ENCODE data around the gene APOBEC3F. TPM values are rescaled to one million over a fixed set of nuclear protein-coding genes. Genes with fewer than 3 reads are reported as not detected.
A peak's percentile ranks its signal among the peaks of the same experiment; 100 is the strongest.
"Not testable (repeated sequence)": the region's sequence is repeated elsewhere in the genome, so short reads cannot be mapped to it uniquely, and the experiment has no call there.

APOBEC3F gene
- total RNA-seq, 1 experiment from 2014 or later: 4.8 TPM

DNA sequence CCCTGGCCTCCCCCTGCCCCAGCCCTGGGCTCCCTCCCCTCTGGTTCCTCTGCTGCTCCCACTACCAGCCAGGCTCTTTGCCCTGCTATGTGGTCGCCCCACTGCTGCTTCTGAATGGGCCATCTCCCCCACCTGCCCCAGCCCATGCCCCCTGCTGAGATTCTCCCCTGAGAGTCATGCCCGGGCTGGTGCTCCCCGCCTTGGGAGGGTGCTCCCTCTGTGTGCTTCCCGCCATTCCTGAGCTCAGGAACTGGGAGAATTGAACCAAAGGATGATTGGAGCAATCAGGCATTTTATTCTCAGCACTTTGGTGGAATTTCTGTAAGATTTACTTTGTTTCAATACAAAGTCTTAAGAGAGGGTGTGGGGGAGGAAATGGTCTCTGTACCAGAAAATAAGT, 12.9 kb upstream of the APOBEC3F start:
- DNase-seq (ENCODE audit: low read depth): no peak

DNA sequence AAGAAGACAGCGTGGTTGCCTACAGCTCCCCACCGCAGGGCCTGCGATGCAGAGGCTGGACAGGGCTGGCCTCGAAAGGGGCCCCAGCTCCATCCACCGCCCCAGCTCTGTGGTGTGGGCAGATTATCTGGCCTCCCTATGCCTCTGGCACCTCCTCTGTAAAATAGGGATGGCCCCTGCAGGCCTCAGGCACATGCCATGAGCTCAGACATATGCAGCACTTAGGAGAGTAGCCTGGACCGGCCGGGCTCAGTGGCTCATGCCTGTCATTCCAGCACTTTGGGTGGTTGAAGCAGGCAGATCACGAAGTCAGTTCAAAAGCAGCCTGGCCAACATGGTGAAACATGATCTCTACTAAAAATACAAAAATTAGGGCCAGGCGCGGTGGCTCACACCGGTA, 12.4 kb upstream of the APOBEC3F start:
- DNase-seq (ENCODE audit: low read depth): no peak

DNA sequence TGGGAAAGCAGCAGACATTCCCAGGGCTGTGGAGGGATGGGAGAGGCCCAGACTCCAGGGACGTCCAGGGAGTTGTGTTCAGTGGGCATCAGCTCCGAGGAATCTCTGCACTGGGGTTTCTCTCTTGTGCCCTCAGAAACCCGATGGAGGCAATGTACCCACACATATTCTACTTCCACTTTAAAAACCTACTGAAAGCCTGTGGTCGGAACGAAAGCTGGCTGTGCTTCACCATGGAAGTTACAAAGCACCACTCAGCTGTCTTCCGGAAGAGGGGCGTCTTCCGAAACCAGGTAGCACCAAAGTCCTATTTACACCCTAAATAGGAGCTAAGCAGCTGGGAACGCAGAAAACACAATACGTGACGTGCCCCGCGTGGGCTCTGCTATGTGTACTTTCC, 11.4 kb upstream of the APOBEC3F start:
- no peak for DNase-seq (ENCODE audit: low read depth)

DNA sequence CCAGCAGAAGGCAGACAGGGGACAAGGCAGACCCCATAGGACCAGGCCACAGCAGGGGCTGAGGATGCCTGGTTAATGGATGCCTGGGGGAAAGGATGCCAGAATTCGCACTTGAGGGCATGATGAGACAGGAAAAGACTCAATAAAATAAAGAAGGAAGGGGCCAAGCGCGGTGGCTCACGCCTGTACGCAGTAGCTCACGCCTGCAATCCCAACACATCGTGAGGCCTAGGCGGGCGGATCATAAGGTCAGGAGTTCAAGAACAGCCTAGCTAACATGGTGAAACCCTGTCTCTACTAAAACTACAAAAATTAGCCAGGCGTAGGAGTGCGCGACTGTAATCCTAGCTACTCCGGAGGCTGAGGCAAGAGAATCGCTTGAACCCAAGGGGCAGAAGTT, 10.0 kb upstream of the APOBEC3F start:
- no peak for DNase-seq (ENCODE audit: low read depth)

DNA sequence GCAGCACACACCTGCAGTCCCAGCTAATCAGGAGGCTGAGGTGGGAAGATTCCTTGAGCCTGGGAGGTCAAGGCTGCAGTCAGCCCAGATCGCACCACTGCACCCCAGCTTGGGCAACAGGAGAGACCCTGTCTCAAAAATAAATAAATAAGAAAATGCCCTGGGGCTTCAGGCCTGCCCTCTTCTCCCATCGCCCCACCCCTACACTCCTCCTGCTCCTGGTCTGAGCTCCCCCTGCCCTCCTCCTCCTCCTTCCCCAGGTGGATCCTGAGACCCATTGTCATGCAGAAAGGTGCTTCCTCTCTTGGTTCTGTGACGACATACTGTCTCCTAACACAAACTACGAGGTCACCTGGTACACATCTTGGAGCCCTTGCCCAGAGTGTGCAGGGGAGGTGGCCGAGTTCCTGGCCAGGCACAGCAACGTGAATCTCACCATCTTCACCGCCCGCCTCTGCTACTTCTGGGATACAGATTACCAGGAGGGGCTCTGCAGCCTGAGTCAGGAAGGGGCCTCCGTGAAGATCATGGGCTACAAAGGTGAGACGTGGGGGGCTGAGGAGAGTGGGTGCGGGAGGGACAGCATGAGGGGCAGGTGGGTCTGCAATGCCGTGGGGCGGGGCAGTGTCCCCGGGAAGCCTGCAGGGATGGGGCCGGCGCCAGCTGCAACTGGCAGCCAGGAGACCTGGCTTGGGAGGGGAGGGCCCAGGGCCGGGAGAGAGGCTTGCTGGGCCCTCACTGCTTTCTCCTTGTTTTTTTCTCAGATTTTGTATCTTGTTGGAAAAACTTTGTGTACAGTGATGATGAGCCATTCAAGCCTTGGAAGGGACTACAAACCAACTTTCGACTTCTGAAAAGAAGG, 9.0 kb upstream of the APOBEC3F start:
- not testable (repeated sequence) for DNase-seq (ENCODE audit: low read depth)

DNA sequence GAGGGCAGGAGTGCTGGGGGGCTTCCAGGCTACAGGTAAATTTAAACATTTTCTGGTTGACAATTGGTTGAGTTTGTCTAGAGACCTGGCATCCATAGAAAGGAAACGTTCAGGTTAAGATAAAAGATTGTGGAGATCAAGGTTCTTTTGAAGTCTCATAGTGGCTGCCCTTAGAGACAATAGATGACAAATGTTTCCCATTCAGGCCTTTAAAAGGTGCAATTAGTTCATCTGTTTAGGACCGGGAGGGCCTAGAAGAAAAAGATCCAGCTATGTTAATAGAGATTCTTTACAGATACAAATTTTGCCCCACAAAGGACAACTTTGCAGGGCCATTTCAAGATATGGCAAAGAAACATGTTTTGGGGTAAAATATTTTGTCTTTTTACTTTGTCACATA, 3.6 kb upstream of the APOBEC3F start:
- DNase-seq (ENCODE audit: low read depth): not testable (repeated sequence)

DNA sequence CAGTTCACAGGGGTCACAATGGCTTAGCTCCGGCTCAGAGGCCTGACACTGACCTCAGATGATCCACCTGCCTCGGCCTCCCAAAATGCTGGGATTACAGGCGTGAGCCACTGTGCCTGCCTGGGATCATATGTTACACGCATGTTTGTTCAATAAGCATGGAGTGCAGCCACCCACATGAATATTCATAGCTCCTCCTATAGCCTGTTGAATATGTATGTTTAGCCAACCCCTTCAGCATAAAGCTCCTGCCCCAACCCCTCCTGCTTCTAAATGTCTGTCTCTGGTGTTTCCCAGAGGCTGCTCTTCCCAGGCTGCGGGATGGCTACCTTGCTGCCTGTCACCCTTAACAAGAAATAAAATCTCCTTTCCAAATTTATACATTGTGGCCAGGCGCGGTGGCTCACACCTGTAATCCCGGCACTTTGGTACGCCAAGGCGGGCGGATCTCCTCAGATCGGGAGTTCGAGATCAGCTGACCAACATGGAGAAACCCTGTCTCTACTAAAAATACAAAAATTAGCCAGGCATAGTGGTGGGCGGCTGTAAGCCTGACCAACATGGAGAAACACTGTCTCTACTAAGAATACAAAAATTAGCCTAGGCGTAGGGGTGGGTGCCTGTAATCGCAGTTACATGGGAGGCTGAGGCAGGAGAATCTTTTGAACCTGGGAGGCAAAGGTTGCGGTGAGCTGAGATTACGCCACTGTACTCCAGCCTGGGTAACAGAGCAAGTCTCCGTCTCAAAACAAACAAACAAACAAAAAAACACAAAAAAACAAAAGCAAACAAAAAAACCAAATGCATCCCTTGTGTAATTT, 1.1 kb upstream of the APOBEC3F start:
- DNase-seq (ENCODE audit: low read depth): no peak

DNA sequence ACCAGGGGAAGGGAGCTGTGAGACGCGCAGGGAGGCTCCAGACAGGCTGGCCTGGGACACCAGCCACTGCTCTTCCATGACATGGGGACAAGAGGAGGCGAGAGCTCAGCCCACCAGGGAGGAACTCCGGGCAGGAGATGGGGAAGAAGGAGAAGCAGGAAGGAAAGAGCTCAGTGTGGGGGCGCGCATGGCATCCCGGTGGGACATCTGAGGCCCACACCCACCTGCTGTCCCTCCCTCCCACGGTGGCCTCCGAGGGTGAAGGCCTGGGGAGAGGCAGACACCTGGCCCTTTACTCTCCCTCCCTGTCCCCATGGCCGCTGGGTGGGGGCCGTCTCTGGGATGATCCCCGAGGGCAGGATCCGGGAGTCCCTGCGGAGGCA, 518 bp upstream of the APOBEC3F start:
- DNase-seq (ENCODE audit: low read depth): not testable (repeated sequence)

DNA sequence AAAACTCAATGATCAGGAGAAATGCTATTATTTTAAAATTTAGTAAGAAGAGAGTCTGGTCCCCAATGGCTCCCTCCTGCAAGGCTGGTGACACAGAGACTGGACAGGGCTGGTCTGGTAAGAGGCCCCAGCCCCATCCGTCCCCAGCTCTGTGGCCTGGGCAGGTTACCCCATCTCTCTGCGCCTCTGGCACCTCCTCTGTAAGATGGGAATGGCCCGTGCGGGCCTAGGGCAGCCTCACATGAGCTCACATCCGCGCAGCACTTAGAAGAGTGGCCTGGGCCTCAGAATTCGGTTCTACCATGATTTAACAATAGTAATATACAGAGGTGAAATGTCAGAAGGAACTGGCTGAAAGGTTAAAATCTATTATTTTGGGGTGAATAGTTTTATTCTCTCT, 1.2 kb downstream of the APOBEC3F start:
- no peak for DNase-seq (ENCODE audit: low read depth)

DNA sequence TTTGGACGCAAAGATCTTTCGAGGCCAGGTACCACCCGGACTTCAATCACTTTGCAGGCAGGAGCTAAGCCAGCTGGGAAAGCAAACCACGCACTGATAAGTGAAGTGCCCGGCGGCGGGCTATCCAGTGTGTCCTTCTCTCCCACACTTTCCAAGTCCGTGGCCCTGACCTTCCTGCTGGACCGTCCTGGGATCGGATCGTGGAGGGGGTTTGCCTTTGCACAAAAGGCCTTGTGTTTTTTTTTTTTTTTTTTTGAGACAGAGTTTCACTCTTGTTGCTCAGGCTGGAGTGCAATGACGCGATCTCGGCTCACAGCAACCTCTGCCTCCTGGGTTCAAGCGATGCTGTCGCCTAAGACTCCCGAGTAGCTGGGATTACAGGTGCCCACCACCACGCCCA, 2.4 kb downstream of the APOBEC3F start:
- DNase-seq (ENCODE audit: low read depth): not testable (repeated sequence)

DNA sequence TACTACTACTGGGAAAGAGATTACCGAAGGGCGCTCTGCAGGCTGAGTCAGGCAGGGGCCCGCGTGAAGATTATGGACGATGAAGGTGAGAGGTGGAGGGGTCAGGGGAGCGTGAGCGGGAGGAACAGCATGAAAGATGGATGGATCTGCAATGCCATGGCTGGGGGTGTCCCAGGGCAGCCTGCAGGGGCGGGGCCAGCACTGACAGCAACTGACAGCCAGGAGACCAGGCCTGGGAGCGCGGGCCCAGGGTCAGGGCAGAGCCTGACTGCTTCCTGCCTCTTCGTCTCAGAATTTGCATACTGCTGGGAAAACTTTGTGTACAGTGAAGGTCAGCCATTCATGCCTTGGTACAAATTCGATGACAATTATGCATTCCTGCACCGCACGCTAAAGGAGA, 4.5 kb downstream of the APOBEC3F start:
- DNase-seq (ENCODE audit: low read depth): not testable (repeated sequence)

DNA sequence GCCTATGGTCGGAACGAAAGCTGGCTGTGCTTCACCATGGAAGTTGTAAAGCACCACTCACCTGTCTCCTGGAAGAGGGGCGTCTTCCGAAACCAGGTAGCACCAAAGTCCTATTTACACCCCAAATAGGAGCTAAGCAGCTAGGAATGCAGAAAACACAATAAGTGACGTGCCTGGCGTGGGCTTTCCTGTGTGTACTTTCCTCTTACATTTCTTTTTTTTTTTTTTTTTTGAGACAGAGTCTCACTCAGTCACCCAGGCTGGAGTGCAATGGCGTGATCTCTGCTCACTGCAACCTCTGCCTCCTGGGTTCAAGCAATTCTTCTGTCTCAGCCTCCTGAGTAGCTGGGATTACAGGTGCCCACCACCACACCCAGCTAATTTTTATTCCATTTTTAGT, 8.8 kb downstream of the APOBEC3F start:
- DNase-seq (ENCODE audit: low read depth): not testable (repeated sequence)

DNA sequence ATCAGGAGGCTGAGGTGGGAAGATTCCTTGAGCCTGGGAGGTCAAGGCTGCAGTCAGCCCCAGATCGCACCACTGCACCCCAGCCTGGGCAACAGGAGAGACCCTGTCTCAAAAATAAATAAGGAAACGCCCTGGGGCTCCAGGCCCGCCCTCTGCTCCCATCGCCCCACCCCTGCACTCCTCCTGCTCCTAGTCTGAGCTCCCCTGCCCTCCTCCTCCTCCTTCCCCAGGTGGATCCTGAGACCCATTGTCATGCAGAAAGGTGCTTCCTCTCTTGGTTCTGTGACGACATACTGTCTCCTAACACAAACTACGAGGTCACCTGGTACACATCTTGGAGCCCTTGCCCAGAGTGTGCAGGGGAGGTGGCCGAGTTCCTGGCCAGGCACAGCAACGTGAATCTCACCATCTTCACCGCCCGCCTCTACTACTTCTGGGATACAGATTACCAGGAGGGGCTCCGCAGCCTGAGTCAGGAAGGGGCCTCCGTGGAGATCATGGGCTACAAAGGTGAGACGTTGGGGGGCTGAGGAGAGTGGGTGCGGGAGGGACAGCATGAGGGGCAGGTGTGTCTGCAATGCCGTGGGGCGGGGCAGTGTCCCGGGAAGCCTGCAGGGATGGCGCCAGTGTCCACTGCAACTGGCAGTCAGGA, 11.3 kb downstream of the APOBEC3F start:
- not testable (repeated sequence) for DNase-seq (ENCODE audit: low read depth)

DNA sequence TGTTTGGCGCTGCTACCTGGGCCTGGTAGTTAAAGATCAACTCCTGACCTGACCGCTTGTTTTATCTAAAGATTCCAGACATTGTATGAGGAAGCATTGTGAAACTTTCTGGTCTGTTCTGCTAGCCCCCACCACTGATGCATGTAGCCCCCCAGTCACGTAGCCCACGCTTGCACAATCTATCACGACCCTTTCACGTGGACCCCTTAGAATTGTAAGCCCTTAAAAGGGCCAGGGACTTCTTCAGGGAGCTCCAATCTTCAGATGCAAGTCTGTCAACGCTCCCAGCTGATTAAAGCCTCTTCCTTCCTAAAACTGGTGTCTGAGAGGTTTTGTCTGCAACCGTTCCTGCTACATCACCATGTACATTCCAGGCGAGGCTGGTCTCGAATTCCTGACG, 15.0 kb downstream of the APOBEC3F start:
- DNase-seq (ENCODE audit: low read depth): no peak

DNA sequence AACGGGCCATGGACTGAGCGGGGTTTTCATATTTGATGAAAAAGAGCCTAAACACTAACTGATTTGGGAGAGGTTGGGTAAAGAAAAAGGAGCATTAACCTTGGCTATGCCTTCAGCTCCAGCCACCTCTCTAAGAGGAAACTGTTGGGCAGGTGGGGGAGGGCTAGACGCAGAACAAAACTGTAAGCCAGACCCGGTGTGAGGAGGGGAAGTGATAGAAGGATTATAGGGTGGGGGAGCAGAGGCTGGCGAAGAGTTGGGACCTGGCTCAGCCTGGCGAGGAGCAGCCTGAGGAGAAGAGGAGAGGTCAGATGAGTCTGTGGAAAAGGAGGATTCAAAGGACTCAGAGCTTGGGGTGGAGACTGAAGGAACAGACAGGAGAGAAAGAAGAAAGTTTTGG, 20.6 kb downstream of the APOBEC3F start:
- not testable (repeated sequence) for DNase-seq (ENCODE audit: low read depth)

DNA sequence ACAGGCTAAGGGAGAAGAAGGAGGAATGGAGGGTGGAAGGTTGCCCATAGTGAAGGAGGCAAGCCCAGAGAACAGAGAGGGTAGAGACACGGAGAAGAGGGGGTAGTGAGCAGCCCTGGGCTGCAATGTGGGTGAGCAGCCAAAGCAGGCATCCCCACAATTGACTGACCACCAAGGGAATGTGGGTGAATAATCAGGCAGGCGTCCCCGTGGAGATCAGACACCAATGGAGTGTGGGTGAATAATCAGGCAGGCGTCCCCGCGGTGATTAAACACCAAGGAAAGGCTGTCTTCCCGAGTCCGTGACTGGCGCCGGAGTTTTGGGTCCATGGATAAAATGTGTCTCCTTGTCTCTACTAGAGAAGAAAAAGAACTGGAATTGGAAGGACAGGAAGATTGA, 21.3 kb downstream of the APOBEC3F start:
- DNase-seq (ENCODE audit: low read depth): peak; percentile 71

DNA sequence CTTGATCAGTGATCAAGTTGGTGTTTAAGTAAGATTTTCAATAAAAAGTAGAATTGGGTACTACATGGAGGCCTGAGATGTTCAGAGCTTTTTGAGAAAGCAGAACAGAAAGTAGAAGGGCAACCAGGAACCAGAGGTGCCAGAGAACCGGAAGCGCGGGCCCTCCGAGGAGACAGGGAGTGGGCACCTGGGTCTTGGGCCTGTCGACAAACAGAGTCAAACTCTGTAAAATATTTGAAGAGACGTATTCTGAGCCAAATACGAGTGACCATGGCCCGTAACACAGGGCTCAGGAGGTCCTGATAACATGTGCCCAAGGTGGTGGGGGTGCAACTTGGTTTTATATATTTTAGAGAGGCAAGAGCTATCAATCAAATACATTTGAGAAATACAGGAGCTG, 23.2 kb downstream of the APOBEC3F start:
- DNase-seq (ENCODE audit: low read depth): not testable (repeated sequence)

DNA sequence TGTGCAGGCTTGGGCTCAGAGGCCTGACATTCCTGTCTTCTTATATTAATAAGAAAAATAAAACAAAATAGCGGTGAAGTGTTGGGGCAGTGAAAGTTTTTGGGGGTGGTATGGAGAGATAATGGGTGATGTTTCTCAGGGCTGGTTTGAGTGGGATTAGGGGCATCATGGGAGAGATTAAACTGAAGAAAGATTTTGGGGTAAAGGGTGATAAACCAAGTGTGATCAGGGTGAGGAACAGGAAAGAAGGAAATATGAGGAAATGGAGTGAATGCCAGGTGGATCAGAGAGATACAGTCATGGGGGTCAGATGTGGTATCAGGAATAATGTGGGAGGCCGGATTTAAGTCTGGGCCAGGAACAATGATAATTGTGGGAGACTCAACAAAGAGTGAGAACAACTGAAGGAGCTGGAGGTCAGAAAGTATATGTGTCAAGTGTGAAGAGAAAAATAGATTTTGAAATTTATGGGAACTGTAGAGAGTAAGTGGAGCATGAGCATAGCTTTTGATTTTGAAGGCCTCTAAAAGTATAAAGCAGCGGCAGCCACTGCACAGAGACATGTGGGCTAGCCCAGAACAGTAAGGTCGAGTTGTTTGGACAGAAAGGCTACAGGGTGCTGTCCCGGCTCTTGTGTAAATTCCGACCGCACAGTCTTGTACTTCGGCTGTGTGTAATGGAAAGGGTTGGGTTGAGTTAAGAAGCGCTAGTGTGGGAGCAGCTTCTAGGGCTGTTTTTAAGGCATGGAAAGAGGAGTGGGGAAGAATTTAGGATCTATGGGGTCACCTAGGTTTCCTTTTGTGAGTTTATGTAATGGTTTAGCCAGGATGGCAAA, 26.0 kb downstream of the APOBEC3F start:
- DNase-seq (ENCODE audit: low read depth): peak; percentile 43

DNA sequence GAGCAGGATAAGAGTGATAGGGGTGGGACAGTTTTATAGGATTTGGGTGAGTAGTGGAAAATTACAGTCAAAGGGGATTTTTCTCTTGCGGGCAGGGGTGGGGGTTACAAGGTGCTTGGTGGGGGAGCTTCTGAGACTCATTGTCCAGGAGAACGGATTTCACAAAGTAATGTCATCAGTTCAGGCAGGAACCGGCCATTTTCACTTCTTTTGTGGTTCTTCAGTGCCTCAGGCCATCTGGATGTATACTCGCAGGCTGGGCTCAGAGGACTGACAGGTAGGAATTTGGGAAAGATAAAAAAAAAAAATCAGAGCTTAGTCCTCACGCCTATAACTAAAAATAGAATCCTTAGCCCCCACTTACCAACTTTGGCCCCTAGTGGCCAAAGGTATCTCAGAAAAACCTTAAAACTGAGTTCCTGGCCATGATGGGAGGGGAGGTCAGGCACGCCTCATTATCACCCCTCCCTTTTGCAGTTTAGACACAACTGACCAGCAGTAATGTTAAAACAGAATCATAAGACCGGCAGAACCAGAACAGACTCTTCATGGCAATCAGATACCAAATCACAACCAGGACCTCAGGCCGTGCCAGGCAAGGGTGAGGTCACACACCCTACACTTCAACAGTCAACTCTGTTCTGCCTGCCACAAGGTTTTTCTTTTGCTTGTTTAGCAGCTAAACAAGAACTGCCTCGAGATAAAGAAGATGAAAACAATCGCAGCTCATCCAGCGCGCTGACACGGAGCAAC, 27.5 kb downstream of the APOBEC3F start:
- peak; percentile 75 for DNase-seq (ENCODE audit: low read depth)

DNA sequence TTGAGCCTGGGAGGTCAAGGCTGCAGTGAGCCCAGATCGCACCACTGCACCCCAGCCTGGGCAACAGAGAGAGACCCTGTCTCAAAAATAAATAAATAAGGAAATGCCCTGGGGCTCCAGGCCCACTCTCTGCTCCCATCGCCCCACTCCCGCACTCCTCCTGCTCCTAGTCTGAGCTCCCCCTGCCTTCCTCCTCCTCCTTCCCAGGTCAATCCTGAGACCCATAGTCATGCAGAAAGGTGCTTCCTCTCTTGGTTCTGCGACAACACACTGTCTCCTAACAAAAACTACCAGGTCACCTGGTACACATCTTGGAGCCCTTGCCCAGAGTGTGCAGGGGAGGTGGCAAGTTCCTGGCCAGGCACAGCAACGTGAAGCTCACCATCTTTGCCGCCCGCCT, 29.5 kb downstream of the APOBEC3F start:
- no peak for DNase-seq (ENCODE audit: low read depth)

DNA sequence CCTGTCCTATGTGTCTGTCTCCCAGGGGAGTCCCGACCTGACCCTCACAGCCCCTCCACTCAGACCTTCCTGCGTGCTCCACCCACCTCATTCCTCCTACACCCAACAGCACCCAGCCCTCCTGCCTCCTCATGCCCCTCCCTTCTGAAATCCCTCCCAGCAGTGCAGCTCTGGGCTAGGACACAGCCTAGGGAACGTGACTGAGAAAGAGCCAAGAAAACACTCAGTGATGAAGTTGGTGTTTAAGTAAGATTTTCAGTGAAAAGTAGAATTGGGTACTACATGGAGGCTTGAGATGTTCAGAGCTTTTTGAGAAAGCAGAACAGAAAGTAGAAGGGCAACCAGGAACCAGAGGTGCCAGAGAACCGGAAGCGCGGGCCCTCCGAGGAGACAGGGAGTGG, 31.9 kb downstream of the APOBEC3F start:
- not testable (repeated sequence) for DNase-seq (ENCODE audit: low read depth)
